ENCODE measurements around the gene KRT8.

KRT8 gene

GRCh38 chr12:52909796-52910195 lies 4.9 kb upstream of the KRT8 start:
- Histone ChIP-seq H3K9ac (ENCODE audit: low read length) (no peak overlapping the region), H3K27me3 (ENCODE audit: control insufficient read depth, insufficient read depth, low read length) (no peaks in the 10 kb centered on the region), H3K4me3 (ENCODE audit: low read length) (no peak overlapping the region), H3K4me1 (ENCODE audit: control insufficient read depth, low read depth, low read length) (peaks cover 43% of the 10 kb centered on the region), H3K36me3 (ENCODE audit: control insufficient read depth, low read depth, low read length) (no peaks in the 10 kb centered on the region), H3K9me3 (ENCODE audit: control insufficient read depth, low read depth, low read length) (no peaks in the 10 kb centered on the region), H3K27ac (ENCODE audit: low read length) (no peak overlapping the region)

- Histone ChIP-seq H3K9me3 (ENCODE audit: control insufficient read depth, low read depth, low read length) (no peaks in the 10 kb centered on the region), H3K36me3 (ENCODE audit: control insufficient read depth, low read depth, low read length) (no peaks in the 10 kb centered on the region), H3K27me3 (ENCODE audit: control insufficient read depth, insufficient read depth, low read length) (no peaks in the 10 kb centered on the region), H3K27ac (ENCODE audit: low read length) (no peak overlapping the region), H3K4me3 (ENCODE audit: low read length) (no peak overlapping the region), H3K4me1 (ENCODE audit: control insufficient read depth, low read depth, low read length) (peaks cover 43% of the 10 kb centered on the region), H3K9ac (ENCODE audit: low read length) (no peak overlapping the region)
Observed at GRCh38 chr12:52909331-52909730, 4.5 kb upstream of the KRT8 start.

- Histone ChIP-seq H3K27ac (ENCODE audit: low read length) (no peak overlapping the region), H3K9ac (ENCODE audit: low read length) (no peak overlapping the region)
Observed at GRCh38 chr12:52907092-52907810, 2.4 kb upstream of the KRT8 start.

GRCh38 chr12:52906191-52906601 lies 1.3 kb upstream of the KRT8 start:
- no peak overlapping the region for H3K4me3 ChIP-seq (ENCODE audit: low read length)
- peaks cover 5% of the 10 kb centered on the region for H3K36me3 ChIP-seq (ENCODE audit: control insufficient read depth, low read depth, low read length)
- no peak overlapping the region for H3K27ac ChIP-seq (ENCODE audit: low read length)
- H3K27me3 ChIP-seq (ENCODE audit: control insufficient read depth, insufficient read depth, low read length), result no peaks in the 10 kb centered on the region
- H3K9me3 ChIP-seq (ENCODE audit: control insufficient read depth, low read depth, low read length), result no peaks in the 10 kb centered on the region
- H3K4me1 ChIP-seq (ENCODE audit: control insufficient read depth, low read depth, low read length), result peaks cover 43% of the 10 kb centered on the region
- H3K9ac ChIP-seq (ENCODE audit: low read length), result no peak overlapping the region

More at GRCh38 chr12:52907092-52907810, 2.4 kb upstream of the KRT8 start:
- Histone ChIP-seq H3K9me3 (ENCODE audit: control insufficient read depth, low read depth, low read length) (no peaks in the 10 kb centered on the region), H3K36me3 (ENCODE audit: control insufficient read depth, low read depth, low read length) (no peaks in the 10 kb centered on the region), H3K27me3 (ENCODE audit: control insufficient read depth, insufficient read depth, low read length) (no peaks in the 10 kb centered on the region), H3K4me1 (ENCODE audit: control insufficient read depth, low read depth, low read length) (peaks cover 43% of the 10 kb centered on the region), H3K4me3 (ENCODE audit: low read length) (no peak overlapping the region)

- Histone ChIP-seq H3K9me3 (ENCODE audit: control insufficient read depth, low read depth, low read length) (no peaks in the 10 kb centered on the region), H3K27ac (ENCODE audit: low read length) (peak overlapping the region; percentile 51), H3K36me3 (ENCODE audit: control insufficient read depth, low read depth, low read length) (peaks cover 26% of the 10 kb centered on the region), H3K9ac (ENCODE audit: low read length) (peak overlapping the region; percentile 86), H3K4me1 (ENCODE audit: control insufficient read depth, low read depth, low read length) (peaks cover 26% of the 10 kb centered on the region), H3K27me3 (ENCODE audit: control insufficient read depth, insufficient read depth, low read length) (no peaks in the 10 kb centered on the region), H3K4me3 (ENCODE audit: low read length) (peak overlapping the region; percentile 96)
Observed at GRCh38 chr12:52903855-52904508, 894 bp downstream of the KRT8 start.

- H3K4me3 ChIP-seq (ENCODE audit: low read length), result peak overlapping the region; percentile 76
- no peaks in the 10 kb centered on the region for H3K9me3 ChIP-seq (ENCODE audit: control insufficient read depth, low read depth, low read length)
- peak overlapping the region; percentile 23 for H3K9ac ChIP-seq (ENCODE audit: low read length)
- H3K27me3 ChIP-seq (ENCODE audit: control insufficient read depth, insufficient read depth, low read length), result no peaks in the 10 kb centered on the region
- H3K36me3 ChIP-seq (ENCODE audit: control insufficient read depth, low read depth, low read length), result peaks cover 29% of the 10 kb centered on the region
- no peak overlapping the region for H3K27ac ChIP-seq (ENCODE audit: low read length)
- H3K4me1 ChIP-seq (ENCODE audit: control insufficient read depth, low read depth, low read length), result peaks cover 24% of the 10 kb centered on the region
Observed at GRCh38 chr12:52903285-52903854, 1.5 kb downstream of the KRT8 start.

- H3K9me3 ChIP-seq (ENCODE audit: control insufficient read depth, low read depth, low read length), result no peaks in the 10 kb centered on the region
- no peak overlapping the region for H3K9ac ChIP-seq (ENCODE audit: low read length)
- no peak overlapping the region for H3K4me3 ChIP-seq (ENCODE audit: low read length)
- H3K27ac ChIP-seq (ENCODE audit: low read length), result no peak overlapping the region
- H3K4me1 ChIP-seq (ENCODE audit: control insufficient read depth, low read depth, low read length), result peaks cover 9% of the 10 kb centered on the region
- no peaks in the 10 kb centered on the region for H3K27me3 ChIP-seq (ENCODE audit: control insufficient read depth, insufficient read depth, low read length)
- H3K36me3 ChIP-seq (ENCODE audit: control insufficient read depth, low read depth, low read length), result peaks cover 41% of the 10 kb centered on the region
Observed at GRCh38 chr12:52901715-52902541, 2.9 kb downstream of the KRT8 start.

GRCh38 chr12:52900896-52901714 lies 3.8 kb downstream of the KRT8 start:
- Histone ChIP-seq H3K36me3 (ENCODE audit: control insufficient read depth, low read depth, low read length) (peaks cover 47% of the 10 kb centered on the region), H3K9ac (ENCODE audit: low read length) (no peak overlapping the region), H3K4me1 (ENCODE audit: control insufficient read depth, low read depth, low read length) (peaks cover 5% of the 10 kb centered on the region), H3K4me3 (ENCODE audit: low read length) (no peak overlapping the region), H3K27me3 (ENCODE audit: control insufficient read depth, insufficient read depth, low read length) (no peaks in the 10 kb centered on the region), H3K27ac (ENCODE audit: low read length) (no peak overlapping the region), H3K9me3 (ENCODE audit: control insufficient read depth, low read depth, low read length) (no peaks in the 10 kb centered on the region)

GRCh38 chr12:52900166-52900895 lies 4.5 kb downstream of the KRT8 start:
- no peak overlapping the region for H3K27ac ChIP-seq (ENCODE audit: low read length)
- H3K36me3 ChIP-seq (ENCODE audit: control insufficient read depth, low read depth, low read length), result peaks cover 47% of the 10 kb centered on the region
- no peak overlapping the region for H3K4me3 ChIP-seq (ENCODE audit: low read length)
- H3K9ac ChIP-seq (ENCODE audit: low read length), result no peak overlapping the region
- peaks cover 3% of the 10 kb centered on the region for H3K4me1 ChIP-seq (ENCODE audit: control insufficient read depth, low read depth, low read length)
- H3K9me3 ChIP-seq (ENCODE audit: control insufficient read depth, low read depth, low read length), result no peaks in the 10 kb centered on the region
- no peaks in the 10 kb centered on the region for H3K27me3 ChIP-seq (ENCODE audit: control insufficient read depth, insufficient read depth, low read length)

- Histone ChIP-seq H3K36me3 (ENCODE audit: control insufficient read depth, low read depth, low read length) (peaks cover 47% of the 10 kb centered on the region), H3K27me3 (ENCODE audit: control insufficient read depth, insufficient read depth, low read length) (no peaks in the 10 kb centered on the region), H3K9ac (ENCODE audit: low read length) (no peak overlapping the region), H3K9me3 (ENCODE audit: control insufficient read depth, low read depth, low read length) (no peaks in the 10 kb centered on the region), H3K27ac (ENCODE audit: low read length) (no peak overlapping the region), H3K4me3 (ENCODE audit: low read length) (no peak overlapping the region), H3K4me1 (ENCODE audit: control insufficient read depth, low read depth, low read length) (no peaks in the 10 kb centered on the region)
Observed at GRCh38 chr12:52899338-52900035, 5.4 kb downstream of the KRT8 start.

Data from iPS-18a (cell line).